Activated CD4-positive, alpha-beta T cell treated with anti-CD3 and anti-CD28 coated beads for 1 hour (primary cell): ENCODE data around the gene CDK2.
"Not testable (repeated sequence)": the region's sequence is repeated elsewhere in the genome, so short reads cannot be mapped to it uniquely, and the experiment has no call there.

Experiments
- DNase-seq: peaks from one replicate; pipeline ENCODE4 v3.0.0-alpha.2; 2020

The CDK2 gene

GRCh38 chr12:55938826-55939501 lies 27.7 kb upstream of the CDK2 start:
- no peak for DNase-seq

GRCh38 chr12:55940065-55940732 lies 26.4 kb upstream of the CDK2 start:
- peak; percentile 70 for DNase-seq

GRCh38 chr12:55942055-55942454 lies 24.6 kb upstream of the CDK2 start:
- DNase-seq: no peak

DNA sequence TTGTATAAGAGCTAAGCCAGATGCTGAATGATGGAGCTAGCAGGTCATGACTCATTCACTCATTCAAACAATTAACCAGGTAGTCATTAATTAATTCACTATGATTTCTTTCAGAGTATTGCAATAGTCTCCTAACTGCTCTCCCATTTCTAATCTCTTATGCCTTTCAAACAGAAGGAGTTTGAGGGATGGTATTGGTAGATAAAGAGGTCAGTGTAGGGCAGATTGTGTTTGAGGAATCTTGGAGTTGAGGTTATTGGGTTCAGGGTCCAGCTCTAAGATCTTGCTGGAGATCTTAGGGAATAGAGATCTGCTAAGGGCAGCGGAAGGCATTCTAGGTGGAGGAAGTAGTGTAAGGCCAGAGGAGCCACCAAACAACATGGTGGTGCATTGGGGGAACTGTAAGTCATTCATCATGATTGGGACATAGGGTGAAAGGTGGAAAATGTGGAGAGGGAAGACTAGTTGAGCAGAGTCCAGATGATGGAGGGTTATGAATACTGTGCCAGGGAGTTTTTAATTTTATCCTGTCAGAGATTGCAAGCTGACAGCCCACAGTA lies 24.0 kb upstream of the CDK2 start:
- no peak for DNase-seq

DNA sequence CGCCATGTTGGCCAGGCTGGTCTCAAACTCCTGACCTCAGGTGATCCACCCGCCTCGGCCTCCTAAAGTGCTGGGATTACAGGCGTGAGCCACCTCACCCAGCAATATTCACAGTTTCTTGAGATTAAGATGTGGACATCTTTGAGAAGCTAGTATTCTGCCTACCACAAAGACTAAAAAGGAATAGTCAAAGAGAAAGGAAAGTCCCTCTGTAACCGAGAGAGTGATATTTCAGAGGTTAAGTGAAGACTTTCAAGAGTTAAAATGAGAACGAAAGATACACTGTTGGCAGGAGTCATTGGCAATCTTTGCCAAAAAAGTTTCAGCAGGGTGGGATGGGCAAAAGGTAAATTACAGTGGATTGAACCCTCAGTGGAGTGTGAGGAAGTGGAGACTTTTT lies 20.1 kb upstream of the CDK2 start:
- DNase-seq: no peak

DNA sequence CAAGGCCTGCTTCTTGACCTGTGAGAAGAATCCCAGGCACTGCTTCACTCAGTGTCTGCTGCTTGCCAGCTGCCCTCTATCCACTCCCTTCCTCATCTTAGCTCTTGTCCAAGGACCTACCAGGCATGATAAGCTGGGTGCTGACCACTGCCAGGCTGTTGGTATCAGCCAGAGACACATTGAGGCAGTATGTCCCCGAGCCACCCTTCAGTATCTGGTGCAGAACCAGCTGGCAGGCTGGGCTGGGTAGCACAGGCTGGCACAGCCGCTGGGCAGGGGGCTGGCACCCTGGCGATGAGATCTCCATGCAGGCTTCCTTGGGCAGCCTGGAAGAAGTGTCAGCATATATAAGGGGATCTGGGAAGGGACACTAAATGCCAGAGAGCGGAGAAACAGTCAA lies 11.3 kb upstream of the CDK2 start:
- no peak for DNase-seq

- DNase-seq: peak; percentile 39
Measured at GRCh38 chr12:55955800-55956508, 10.7 kb upstream of the CDK2 start.

GRCh38 chr12:55957106-55957859 lies 9.3 kb upstream of the CDK2 start:
- DNase-seq: no peak

DNA sequence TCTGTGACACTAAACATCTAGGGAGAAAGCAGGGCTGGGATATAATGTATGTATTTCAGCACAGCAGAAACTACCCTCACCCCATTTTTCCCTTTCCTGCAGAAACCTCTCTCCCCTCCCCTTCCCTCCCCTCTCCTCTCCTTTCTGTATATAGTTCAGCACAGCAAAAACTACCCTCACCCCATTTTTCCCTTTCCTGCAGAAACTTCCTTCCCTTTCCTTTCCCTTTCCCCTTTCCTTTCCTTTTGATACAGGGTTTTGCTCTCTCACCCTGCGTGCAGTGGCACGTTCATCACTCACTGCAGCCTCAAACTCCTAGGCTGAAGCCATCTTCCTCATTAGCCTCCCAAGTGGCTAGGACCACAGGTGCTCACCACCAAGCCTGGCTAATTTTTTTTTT lies 2.9 kb upstream of the CDK2 start:
- DNase-seq: no peak

- DNase-seq: no peak
Measured at GRCh38 chr12:55965240-55965639, 1.4 kb upstream of the CDK2 start.

DNA sequence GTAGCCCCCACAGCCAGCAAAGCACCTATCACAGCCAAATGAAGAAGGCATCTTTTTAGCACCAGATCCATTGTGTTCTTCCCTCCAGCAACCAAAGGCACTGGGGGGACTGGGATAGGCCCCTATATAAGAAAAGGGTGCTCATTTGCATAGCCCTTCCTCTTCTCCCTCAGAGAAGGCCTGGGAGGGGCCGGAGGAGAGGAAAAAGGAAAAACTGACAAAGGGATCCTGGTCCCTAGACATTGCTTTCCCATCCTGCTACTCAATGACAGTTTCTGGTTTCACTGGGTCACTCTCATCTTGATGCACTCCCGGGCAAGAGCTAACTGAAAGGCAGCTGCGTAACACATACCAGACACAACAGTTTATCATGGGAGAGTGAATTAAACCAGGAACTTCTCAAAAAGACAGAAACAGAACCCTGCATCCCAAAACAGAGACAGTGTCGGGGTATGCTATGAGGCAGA lies 656 bp upstream of the CDK2 start, which contains the start of gene PMEL:
Gene PMEL (minus strand): TSS at position 102 of the 467 bp plus-strand sequence. CDS start 31 bp downstream, at position 71.
- DNase-seq: no peak

DNA sequence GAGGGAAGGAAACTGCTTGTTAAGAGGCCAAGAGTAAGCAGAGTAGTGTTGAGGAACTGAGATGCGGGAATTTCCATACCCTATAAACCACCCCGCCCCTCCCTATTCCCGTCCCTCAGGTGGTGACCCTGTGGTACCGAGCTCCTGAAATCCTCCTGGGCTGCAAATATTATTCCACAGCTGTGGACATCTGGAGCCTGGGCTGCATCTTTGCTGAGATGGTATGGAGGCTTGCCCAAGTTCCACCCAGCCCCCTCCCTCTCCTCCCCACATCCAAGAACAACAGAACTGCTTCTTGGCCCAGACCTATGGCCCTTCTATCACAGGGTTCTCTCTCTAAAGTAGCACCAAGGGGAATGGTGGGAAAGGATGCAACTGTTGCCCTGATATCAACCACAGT lies 2.7 kb downstream of the CDK2 start:
- no peak for DNase-seq

- DNase-seq: no peak
Measured at GRCh38 chr12:55970775-55971174, 4.1 kb downstream of the CDK2 start.

GRCh38 chr12:55972042-55972441 lies 5.4 kb downstream of the CDK2 start:
- DNase-seq: no peak

GRCh38 chr12:55972456-55972855 lies 5.8 kb downstream of the CDK2 start:
- DNase-seq: no peak

- no peak for DNase-seq
Measured at GRCh38 chr12:55972911-55973598, 6.4 kb downstream of the CDK2 start.

- peak; percentile 97 for DNase-seq
Measured at GRCh38 chr12:55973599-55974307, 7.1 kb downstream of the CDK2 start, which contains the start of gene RAB5B. RAB5B (plus strand) TSS chr12:55974078; CDS start chr12:55986961, 12,883 bp downstream.

GRCh38 chr12:55974308-55974730 lies 7.7 kb downstream of the CDK2 start:
- DNase-seq: no peak

- DNase-seq: no peak
Measured at GRCh38 chr12:55978393-55978792, 11.8 kb downstream of the CDK2 start.

GRCh38 chr12:55979069-55979468 lies 12.4 kb downstream of the CDK2 start:
- no peak for DNase-seq

DNA sequence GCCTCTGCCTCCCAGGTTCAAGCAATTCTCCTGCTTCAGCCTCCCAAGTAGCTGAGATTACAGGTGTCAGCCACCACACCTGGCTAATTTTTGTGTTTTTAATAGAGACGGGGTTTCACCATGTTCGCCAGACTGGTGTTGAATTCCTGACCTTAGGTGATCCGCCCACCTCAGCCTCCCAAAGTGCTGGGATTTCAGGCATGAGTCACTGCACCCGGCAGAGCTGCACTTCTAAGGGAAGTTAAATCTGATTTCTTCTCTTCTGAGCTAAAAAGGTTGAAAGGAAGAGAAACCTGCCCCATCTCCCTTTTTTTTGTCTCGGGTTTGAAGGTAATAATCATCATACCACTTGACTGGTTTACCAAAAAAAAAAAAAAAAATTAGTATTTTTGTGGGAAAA lies 15.3 kb downstream of the CDK2 start:
- DNase-seq: not testable (repeated sequence)
